SU-DHL-6 (cell line): ENCODE measurements around the gene PSMC3IP.

Experiments
- H2AFZ ChIP-seq: fragments of 200-600 bp; sonication (generic); 2 replicates; pipeline ENCODE4 v1.6.1; 2014; ENCODE audit warnings: low read depth, mild to moderate bottlenecking, moderate library complexity, mixed read lengths, antibody characterized with exemption, low read length; ENCODE audit not compliant: severe bottlenecking
- H3F3A ChIP-seq: fragments of 200-600 bp; shearing (Covaris generic); 2 replicates; pipeline ENCODE4 v1.6.0; 2016; ENCODE audit warnings: antibody characterized with exemption, mild to moderate bottlenecking; ENCODE audit not compliant: insufficient read depth
- H3K27ac ChIP-seq: fragments of 200-600 bp; sonication (generic); 2 replicates; pipeline ENCODE4 v1.5.1; 2016; ENCODE audit warnings: low read depth, mild to moderate bottlenecking, low read length, moderate library complexity, mixed read lengths
- H3K27me3 ChIP-seq: fragments of 200-600 bp; sonication (generic), shearing (Covaris generic); 2 replicates; pipeline ENCODE4 v1.6.0; 2014; ENCODE audit warnings: mild to moderate bottlenecking, low read length
- H3K36me3 ChIP-seq: fragments of 200-600 bp; sonication (generic); 2 replicates; pipeline ENCODE4 v1.6.1; 2014; ENCODE audit warnings: mild to moderate bottlenecking, low read length, mixed read lengths
- H3K4me2 ChIP-seq: fragments of 300-600, 200-600 bp; shearing (Covaris generic), sonication (generic); 2 replicates; pipeline ENCODE4 v1.6.0; 2014; ENCODE audit warnings: low read length, low read depth, mild to moderate bottlenecking; ENCODE audit not compliant: poor library complexity, severe bottlenecking
- H3K4me3 ChIP-seq: fragments of 200-600 bp; sonication (generic); 2 replicates; pipeline ENCODE4 v1.5.1; 2014; ENCODE audit warnings: antibody characterized with exemption, low read length, mild to moderate bottlenecking, mixed read lengths; ENCODE audit not compliant: insufficient read depth, poor library complexity, severe bottlenecking
- H3K79me2 ChIP-seq: fragments of 200-600 bp; sonication (generic); 2 replicates; pipeline ENCODE4 v1.6.1; 2014; ENCODE audit warnings: mild to moderate bottlenecking, low read length, moderate library complexity; ENCODE audit not compliant: insufficient read depth
- H3K9ac ChIP-seq: fragments of 200-600 bp; sonication (generic); 2 replicates; pipeline ENCODE4 v1.7.0; 2014; ENCODE audit warnings: mild to moderate bottlenecking, low read length
- H3K9me2 ChIP-seq: fragments of 200-600 bp; sonication (generic); replicated peaks from 2 replicates; pipeline ENCODE4 v1.6.1; 2014; ENCODE audit warnings: low read length; ENCODE audit not compliant: insufficient read depth
- H3K9me3 ChIP-seq: fragments of 200-600 bp; sonication (generic); 2 replicates; pipeline ENCODE4 v1.6.1; 2014; ENCODE audit warnings: low read length, mixed read lengths; ENCODE audit not compliant: insufficient read depth
- H4K20me1 ChIP-seq: fragments of 200-600 bp; sonication (generic); 2 replicates; pipeline ENCODE4 v1.6.1; 2014; ENCODE audit warnings: low read depth, mild to moderate bottlenecking, antibody characterized with exemption, low read length, moderate library complexity, mixed read lengths
- CTCF ChIP-seq: fragments of 200-600 bp; sonication (generic); IDR thresholded peaks from one replicate; pipeline ENCODE4 v1.5.1; 2017; ENCODE audit warnings: antibody characterized with exemption, mild to moderate bottlenecking, low read length, moderate library complexity; ENCODE audit not compliant: insufficient read depth, poor library complexity, severe bottlenecking
- EZH2phosphoT487 ChIP-seq: fragments of 200-600 bp; sonication (generic), shearing (Covaris generic); conservative IDR thresholded peaks from 2 replicates; pipeline ENCODE4 v1.6.1; 2018; ENCODE audit warnings: mild to moderate bottlenecking, antibody characterized with exemption, low read length, moderate library complexity, mixed read lengths

Gene PSMC3IP

GRCh38 chr17:42618442-42619150, 41.1 kb upstream of the PSMC3IP start:
- Histone ChIP-seq H3F3A (peaks cover 9% of the 10 kb centered on the region), H3K4me2 (peak overlapping the region; percentile 18), H2AFZ (peak overlapping the region; percentile 8), H4K20me1 (no peaks in the 10 kb centered on the region), H3K9me2 (no peaks in the 10 kb centered on the region), H3K9me3 (no peaks in the 10 kb centered on the region), H3K79me2 (no peaks in the 10 kb centered on the region), H3K36me3 (0 out of 2 replicates have a peak, but pooled peaks cover 2% of the 10 kb centered on the region), H3K27me3 (no peaks in the 10 kb centered on the region), H3K4me3 (no peak overlapping the region), H3K9ac (peak overlapping the region; percentile 9; the same call in 1 of the 2 replicates), H3K27ac (peak overlapping the region; percentile 33)
- TF ChIP-seq CTCF (no peak), EZH2phosphoT487 (no peak)

- no peak overlapping the region for H3K4me3 ChIP-seq
- H3K4me2 ChIP-seq: peak overlapping the region; percentile 18
- TF ChIP-seq CTCF (no peak), EZH2phosphoT487 (no peak)
- no peak overlapping the region for H2AFZ ChIP-seq
- H4K20me1 ChIP-seq: no peaks in the 10 kb centered on the region
- no peaks in the 10 kb centered on the region for H3K79me2 ChIP-seq
- no peaks in the 10 kb centered on the region for H3K27me3 ChIP-seq
- peak overlapping the region; percentile 9; the same call in 1 of the 2 replicates for H3K9ac ChIP-seq
- no peaks in the 10 kb centered on the region for H3K9me3 ChIP-seq
- H3K9me2 ChIP-seq: no peaks in the 10 kb centered on the region
- peak overlapping the region; percentile 33 for H3K27ac ChIP-seq
- H3K36me3 ChIP-seq: 0 out of 2 replicates have a peak, but pooled peaks cover 2% of the 10 kb centered on the region
- peaks cover 9% of the 10 kb centered on the region for H3F3A ChIP-seq
Observed at GRCh38 chr17:42617956-42618431, 40.5 kb upstream of the PSMC3IP start.

GRCh38 chr17:42613699-42614295, 36.3 kb upstream of the PSMC3IP start:
- no peaks in the 10 kb centered on the region for H4K20me1 ChIP-seq
- TF ChIP-seq EZH2phosphoT487 (no peak), CTCF (no peak)
- H3K27ac ChIP-seq: no peak overlapping the region
- H2AFZ ChIP-seq: no peak overlapping the region
- H3F3A ChIP-seq: peaks cover 9% of the 10 kb centered on the region
- no peak overlapping the region for H3K4me3 ChIP-seq
- no peak overlapping the region for H3K9ac ChIP-seq
- H3K9me2 ChIP-seq: no peaks in the 10 kb centered on the region
- H3K9me3 ChIP-seq: no peaks in the 10 kb centered on the region
- H3K4me2 ChIP-seq: no peak overlapping the region
- 0 out of 2 replicates have a peak, but pooled peaks cover 9% of the 10 kb centered on the region for H3K36me3 ChIP-seq
- peaks cover 17% of the 10 kb centered on the region for H3K79me2 ChIP-seq
- no peaks in the 10 kb centered on the region for H3K27me3 ChIP-seq
